Sigmoid colon (tissue), 7 donors: Measurements from ENCODE around the gene CTRB2. TPM values are rescaled to one million over a fixed set of nuclear protein-coding genes. Genes with fewer than 3 reads are reported as not detected.
"Not testable (repeated sequence)": the region's sequence is repeated elsewhere in the genome, so short reads cannot be mapped to it uniquely, and the experiment has no call there.

ENCODE experiments used
- DNase-seq: peaks from one replicate; pipeline ENCODE4 v3.0.0-alpha.2; 2019
- H3K27ac ChIP-seq, 4 donors: fragments of 200-600 bp; sonication (generic); one replicate each; pipeline ENCODE4 v1.5.1; 2016 to 2019; ENCODE audit warnings: mild to moderate bottlenecking in 1 of 4
- H3K27me3 ChIP-seq, 3 donors: fragments of 200-600 bp; sonication (generic); one replicate each; pipeline ENCODE4 v1.5.1; 2019; ENCODE audit warnings: mild to moderate bottlenecking in 1 of 3
- H3K36me3 ChIP-seq, 4 donors: fragments of 200-600 bp; sonication (generic); one replicate each; pipeline ENCODE4 v1.5.1; 2016 to 2019
- H3K4me1 ChIP-seq, 4 donors: fragments of 200-600 bp; sonication (generic); one replicate each; pipeline ENCODE4 v1.5.1; 2017 to 2019
- H3K4me3 ChIP-seq, 4 donors: fragments of 200-600 bp; sonication (generic); one replicate each; pipeline ENCODE4 v1.5.1; 2017 to 2019; ENCODE audit warnings: mild to moderate bottlenecking in 2 of 4, moderate library complexity in 1 of 4
- H3K9me3 ChIP-seq, 4 donors: fragments of 200-600 bp in 3 of 4; sonication (generic) in 3 of 4; one replicate each; pipeline versions ENCODE4 v1.5.1 to v1.6.1; 2013 to 2019
- EP300 ChIP-seq, 4 donors: sonication (generic); formaldehyde crosslinking; IDR thresholded peaks; one replicate each; pipeline ENCODE4 v1.6.1; 2017; ENCODE audit warnings: antibody characterized with exemption in 4 of 4
- POLR2A ChIP-seq, 2 donors: fragments of 450-650 bp; IDR thresholded peaks; one replicate each; pipeline ENCODE4 v1.6.1; 2016; ENCODE audit warnings: antibody characterized with exemption in 2 of 2, mild to moderate bottlenecking in 2 of 2, moderate library complexity in 2 of 2
- POLR2AphosphoS5 ChIP-seq, 4 donors: sonication (generic); formaldehyde crosslinking; IDR thresholded peaks; one replicate each; pipeline ENCODE4 v1.6.1; 2017; ENCODE audit warnings: antibody characterized with exemption in 4 of 4
- WGBS, 2 donors: extraction: QIAGEN DNeasy Blood & Tissue Kit; methylation state at CpG; one replicate each; pipeline ENCODE4 v1.1.7; 2013; 5-methylcytosine and 5-hydroxymethylcytosine counted together
- intact Hi-C: fragments of 100-400 bp; cut with DNase I; formaldehyde crosslinking; loops from one replicate; pipeline ENCODE4 v1.15.1; 2023
- polyA plus RNA-seq, 3 donors: library from polyadenylated mRNA; stranded (reverse); fragments of 200-250 nt; gene quantifications; one replicate each; pipeline ENCODE4 v1.2.3, GENCODE V29; 2013
- total RNA-seq, 4 donors: library from RNA; depleted of rRNA; stranded (reverse); fragments of >200 nt; gene quantifications; one replicate each; pipeline ENCODE4 v1.1.0, GENCODE V29; 2016
- TF ChIP-seq, protein P1 (sequence below), 4 experiments: fragments of 450-650 bp in 3 of 4; fragments of 200-600 bp in 1 of 4; IDR thresholded peaks; one replicate each; pipeline ENCODE4 v1.5.1; 2016 to 2019; ENCODE audit warnings: antibody characterized with exemption in 4 of 4, mild to moderate bottlenecking in 3 of 4, moderate library complexity in 2 of 4
- donor health status: healthy with polysubstance abuse.
- donor health status: Bipolar disorder and iron deficiency.
- donor health status: healthy.

Gene CTRB2
- total and polyA plus RNA-seq, 7 donors, result 0.42 to 17.4 TPM; not detected in 5

DNA sequence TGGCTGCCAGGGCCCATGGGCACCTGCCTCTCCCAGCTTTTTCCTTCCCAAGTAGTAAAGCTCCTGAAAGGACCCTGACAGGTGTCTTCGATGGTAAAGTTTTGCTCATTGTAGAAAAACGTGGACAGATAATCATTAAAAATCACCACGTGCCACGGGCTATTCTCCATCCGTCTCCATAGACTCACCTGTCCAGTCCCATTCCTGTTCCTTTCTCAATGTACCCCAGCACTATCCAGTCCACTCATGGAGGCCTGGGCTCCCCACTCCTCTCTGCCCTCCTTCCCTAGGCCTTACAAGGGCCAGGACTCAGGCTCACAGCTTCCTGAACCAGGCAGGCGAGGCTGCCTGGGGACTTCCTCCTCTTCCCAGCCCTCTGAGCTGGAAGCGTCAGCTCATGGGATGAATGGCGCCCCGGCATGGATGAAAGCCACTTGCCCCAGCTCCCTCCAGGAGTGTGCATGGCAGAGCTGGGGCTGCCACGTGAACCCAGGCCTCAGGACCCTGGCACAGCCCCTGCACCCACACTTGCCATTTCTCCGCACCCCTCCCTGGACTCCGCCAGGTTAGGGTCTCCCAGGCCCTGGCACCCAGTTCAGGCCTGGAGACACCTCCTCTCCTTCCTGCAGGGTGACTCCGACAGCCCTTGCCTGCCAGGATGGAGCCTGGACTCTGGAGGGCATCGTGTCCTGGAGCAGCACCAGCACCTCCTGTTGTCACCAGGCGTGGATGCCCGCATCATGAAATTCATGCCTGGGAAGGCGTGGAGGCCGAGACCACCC is 20.6 kb upstream of the CTRB2 start:
- intact Hi-C loops, result no loop called here
- peaks cover 0 to 12% (median 9%) of the 10 kb centered on the region in 3 donors for H3K27me3 ChIP-seq
- no peaks in the 10 kb centered on the region for H3K4me1 ChIP-seq
- 82 to 90% methylated on average over 18 of the region's 18 CpGs for WGBS, 2 donors
- H3K9me3 ChIP-seq, result no peaks in the 10 kb centered on the region
- no peak overlapping the region for H3K27ac ChIP-seq
- DNase-seq, result no peak
- peaks cover 16 to 46% (median 17%) of the 10 kb centered on the region in 4 donors for H3K36me3 ChIP-seq
- TF ChIP-seq, protein P1, sequence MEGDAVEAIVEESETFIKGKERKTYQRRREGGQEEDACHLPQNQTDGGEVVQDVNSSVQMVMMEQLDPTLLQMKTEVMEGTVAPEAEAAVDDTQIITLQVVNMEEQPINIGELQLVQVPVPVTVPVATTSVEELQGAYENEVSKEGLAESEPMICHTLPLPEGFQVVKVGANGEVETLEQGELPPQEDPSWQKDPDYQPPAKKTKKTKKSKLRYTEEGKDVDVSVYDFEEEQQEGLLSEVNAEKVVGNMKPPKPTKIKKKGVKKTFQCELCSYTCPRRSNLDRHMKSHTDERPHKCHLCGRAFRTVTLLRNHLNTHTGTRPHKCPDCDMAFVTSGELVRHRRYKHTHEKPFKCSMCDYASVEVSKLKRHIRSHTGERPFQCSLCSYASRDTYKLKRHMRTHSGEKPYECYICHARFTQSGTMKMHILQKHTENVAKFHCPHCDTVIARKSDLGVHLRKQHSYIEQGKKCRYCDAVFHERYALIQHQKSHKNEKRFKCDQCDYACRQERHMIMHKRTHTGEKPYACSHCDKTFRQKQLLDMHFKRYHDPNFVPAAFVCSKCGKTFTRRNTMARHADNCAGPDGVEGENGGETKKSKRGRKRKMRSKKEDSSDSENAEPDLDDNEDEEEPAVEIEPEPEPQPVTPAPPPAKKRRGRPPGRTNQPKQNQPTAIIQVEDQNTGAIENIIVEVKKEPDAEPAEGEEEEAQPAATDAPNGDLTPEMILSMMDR (IDR thresholded peaks at IDR 0.05), result no peak
- TF ChIP-seq EP300 (IDR thresholded peaks at IDR 0.05) (no peak), POLR2A (IDR thresholded peaks at IDR 0.05) (no peak), POLR2AphosphoS5 (IDR thresholded peaks at IDR 0.05) (no peak)
- H3K4me3 ChIP-seq, result no peak overlapping the region

DNA sequence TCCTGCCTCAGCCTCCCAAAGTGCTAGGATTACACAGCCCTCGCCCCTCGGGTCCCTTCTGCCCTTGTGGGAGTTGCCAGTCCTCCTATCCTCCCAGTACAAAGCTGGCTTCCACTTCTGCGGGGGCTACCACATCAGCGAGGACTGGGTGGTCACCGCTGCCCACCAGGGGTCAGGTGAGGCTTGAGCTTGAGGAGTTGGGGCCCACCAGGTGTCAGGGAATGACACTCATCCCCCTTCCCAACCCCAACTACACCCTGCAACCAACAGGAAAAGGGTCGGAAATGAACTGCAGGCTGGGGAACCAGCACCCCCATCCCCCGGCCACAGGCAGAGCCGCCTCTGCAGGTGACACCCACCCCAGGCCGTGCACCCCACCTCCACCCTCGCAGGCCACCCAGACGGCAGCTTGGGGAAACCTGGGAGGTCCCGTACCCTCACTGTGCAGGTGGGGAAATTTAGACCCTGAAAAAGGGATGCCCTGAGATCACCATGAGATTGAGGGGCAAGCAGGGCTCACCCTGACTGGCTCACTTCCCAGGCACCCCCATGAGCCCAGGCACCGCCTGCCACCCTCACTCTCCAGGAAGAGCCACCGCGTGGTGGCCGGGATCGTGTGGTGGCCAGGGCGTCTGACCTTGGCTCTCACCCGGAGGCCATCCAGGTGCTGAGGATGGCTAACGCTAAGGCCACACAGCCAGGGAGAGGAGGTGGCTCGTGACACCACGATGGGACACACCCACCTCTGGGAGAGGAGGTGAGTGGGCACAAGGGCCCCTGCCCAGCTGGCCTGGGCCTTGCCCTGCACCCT is 19.8 kb upstream of the CTRB2 start:
- intact Hi-C loops, result no loop called here
- WGBS, 2 donors, result 51 to 74% methylated on average over 22 of the region's 22 CpGs
- Histone ChIP-seq H3K27ac (no peak overlapping the region), H3K4me3 (no peak overlapping the region), H3K4me1 (no peaks in the 10 kb centered on the region), H3K27me3 (peaks cover 0 to 12% (median 9%) of the 10 kb centered on the region in 3 donors), H3K36me3 (peaks cover 11 to 38% (median 17%) of the 10 kb centered on the region in 4 donors), H3K9me3 (no peaks in the 10 kb centered on the region)
- no peak for DNase-seq
- peak in 1 of 4 donors; percentile 5 for TF ChIP-seq POLR2AphosphoS5 (IDR thresholded peaks at IDR 0.05)
- no peak for TF ChIP-seq POLR2A (IDR thresholded peaks at IDR 0.05)

DNA sequence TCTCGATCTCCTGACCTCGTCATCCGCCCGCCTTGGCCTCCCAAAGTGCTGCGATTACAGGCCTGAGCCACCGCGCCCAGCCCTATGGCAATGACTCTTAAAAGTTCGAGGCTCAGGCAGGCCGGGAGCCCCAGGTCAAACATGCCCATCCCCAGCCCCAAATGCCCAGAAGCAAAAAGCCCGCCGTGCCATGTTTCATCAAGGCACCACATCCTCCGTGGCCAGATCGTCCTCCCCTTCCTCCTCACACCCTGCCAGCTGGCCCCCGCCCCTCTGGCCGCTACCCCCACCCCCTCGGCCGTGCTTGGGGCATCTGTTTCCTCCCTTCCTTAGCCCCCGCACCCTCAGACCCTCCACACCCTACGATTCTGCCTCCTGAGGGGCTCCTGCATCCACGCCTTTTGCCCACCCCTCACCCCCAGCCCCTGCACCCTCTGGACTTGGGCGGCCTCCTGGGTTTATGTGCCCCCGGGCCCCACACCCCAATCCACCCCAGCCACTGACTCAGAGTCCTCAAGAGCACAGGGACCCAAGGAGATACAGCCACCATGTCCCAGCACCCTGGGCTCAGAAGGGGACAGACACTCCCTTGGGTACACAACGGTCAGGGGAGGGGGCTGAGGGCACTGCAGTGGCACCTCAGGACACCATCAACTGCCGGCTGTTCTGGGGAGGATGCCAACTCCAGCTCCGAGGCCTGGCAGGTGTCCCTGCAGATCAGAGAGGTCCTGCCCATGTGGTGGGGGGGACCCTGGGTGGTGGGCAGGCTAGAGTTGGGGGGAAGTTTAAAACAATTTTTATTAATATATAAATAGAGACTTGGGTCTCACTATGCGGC is 18.9 kb upstream of the CTRB2 start:
- Histone ChIP-seq H3K27me3 (peaks cover 0 to 12% (median 9%) of the 10 kb centered on the region in 3 donors), H3K9me3 (no peaks in the 10 kb centered on the region), H3K36me3 (peaks cover 11 to 34% (median 17%) of the 10 kb centered on the region in 4 donors), H3K4me3 (no peak overlapping the region), H3K27ac (no peak overlapping the region), H3K4me1 (no peaks in the 10 kb centered on the region)
- DNase-seq, result no peak
- TF ChIP-seq POLR2A (IDR thresholded peaks at IDR 0.05) (no peak), EP300 (IDR thresholded peaks at IDR 0.05) (no peak), POLR2AphosphoS5 (IDR thresholded peaks at IDR 0.05) (no peak)
- TF ChIP-seq, protein P1 (IDR thresholded peaks at IDR 0.05), result no peak
- WGBS, 2 donors, result 54 to 75% methylated on average over 26 of the region's 26 CpGs
- intact Hi-C loops, result loop anchor here (2.0 kb wide), 1 partner anchor 19 kb away; the partner anchor contains the start of gene CTRB2

DNA sequence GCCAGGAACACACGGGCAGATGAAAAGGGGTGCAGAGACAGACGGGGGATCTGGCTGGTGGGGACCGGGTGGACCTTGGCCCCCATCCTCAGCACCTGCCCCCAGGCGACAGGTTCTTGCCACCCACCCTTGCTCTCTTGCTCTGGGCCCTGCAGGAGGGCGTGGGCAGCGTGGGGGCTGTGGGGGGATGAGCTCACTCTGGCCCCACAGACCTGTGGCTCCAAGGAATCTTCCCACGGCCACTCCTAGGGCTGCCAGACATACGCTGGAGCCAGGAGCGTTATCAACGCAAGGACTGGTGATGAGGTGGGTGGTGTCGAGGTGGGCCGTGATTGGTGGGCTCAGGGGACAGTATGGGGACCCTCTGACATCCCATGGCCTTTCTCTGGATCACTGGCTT is 18.1 kb upstream of the CTRB2 start:
- Histone ChIP-seq H3K9me3 (no peaks in the 10 kb centered on the region), H3K36me3 (peaks cover 11 to 27% (median 17%) of the 10 kb centered on the region in 4 donors), H3K4me1 (no peaks in the 10 kb centered on the region), H3K27ac (no peak overlapping the region), H3K4me3 (no peak overlapping the region), H3K27me3 (peaks cover 0 to 12% (median 9%) of the 10 kb centered on the region in 3 donors)
- DNase-seq, result no peak
- 35 to 68% methylated on average over 12 of the region's 12 CpGs for WGBS, 2 donors
- intact Hi-C loops, result loop anchor here (2.0 kb wide), 1 partner anchor 18 kb away; the partner anchor contains the start of gene CTRB2
- TF ChIP-seq EP300 (IDR thresholded peaks at IDR 0.05) (no peak), POLR2AphosphoS5 (IDR thresholded peaks at IDR 0.05) (peak in 2 of 4 donors; percentile 5 to 12)

DNA sequence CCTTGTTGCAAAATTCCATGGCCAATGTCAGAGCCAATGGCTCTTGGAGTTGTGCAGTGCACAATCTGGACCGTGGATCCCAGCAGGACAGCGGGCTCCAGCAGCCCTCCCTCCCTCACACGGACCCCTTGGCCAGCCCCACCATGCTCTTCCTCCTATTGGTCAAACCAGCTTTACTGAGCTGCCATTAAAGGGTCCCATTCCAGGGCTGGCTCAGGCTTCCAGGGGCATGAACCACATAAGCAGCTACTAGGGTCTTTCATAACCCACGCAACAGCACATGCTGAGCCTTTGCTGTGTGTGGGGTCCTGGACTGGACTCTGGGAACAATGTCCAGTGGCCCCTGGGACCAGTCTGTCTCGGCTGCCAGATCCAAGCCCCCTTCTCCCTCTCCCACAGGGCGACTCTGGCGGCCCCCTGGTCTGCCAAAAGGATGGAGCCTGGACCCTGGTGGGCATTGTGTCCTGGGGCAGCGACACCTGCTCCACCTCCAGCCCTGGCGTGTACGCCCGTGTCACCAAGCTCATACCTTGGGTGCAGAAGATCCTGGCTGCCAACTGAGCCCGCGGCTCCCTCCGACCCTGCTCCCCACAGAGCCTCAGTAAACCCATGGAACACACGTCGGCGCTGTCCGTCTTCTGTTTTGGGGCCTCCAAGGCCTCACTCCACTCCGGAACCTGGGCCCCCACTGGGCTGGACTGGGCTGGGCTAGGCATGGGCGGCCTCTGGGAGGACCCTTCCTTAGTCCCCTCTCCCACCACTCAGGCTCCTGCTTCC is 17.5 kb upstream of the CTRB2 start:
- TF ChIP-seq POLR2AphosphoS5 (IDR thresholded peaks at IDR 0.05) (no peak), EP300 (IDR thresholded peaks at IDR 0.05) (no peak), POLR2A (IDR thresholded peaks at IDR 0.05) (no peak)
- TF ChIP-seq, protein P1 (IDR thresholded peaks at IDR 0.05), result no peak
- intact Hi-C loops, result loop anchor here (2.0 kb wide), 1 partner anchor 18 kb away; the partner anchor contains the start of gene CTRB2
- WGBS, 2 donors, result 67 to 79% methylated on average over 20 of the region's 20 CpGs
- Histone ChIP-seq H3K4me1 (no peaks in the 10 kb centered on the region), H3K27ac (no peak overlapping the region), H3K27me3 (peaks cover 0 to 12% (median 9%) of the 10 kb centered on the region in 3 donors), H3K36me3 (peaks cover 5 to 21% (median 12%) of the 10 kb centered on the region in 4 donors), H3K9me3 (no peaks in the 10 kb centered on the region), H3K4me3 (no peak overlapping the region)
- no peak for DNase-seq

DNA sequence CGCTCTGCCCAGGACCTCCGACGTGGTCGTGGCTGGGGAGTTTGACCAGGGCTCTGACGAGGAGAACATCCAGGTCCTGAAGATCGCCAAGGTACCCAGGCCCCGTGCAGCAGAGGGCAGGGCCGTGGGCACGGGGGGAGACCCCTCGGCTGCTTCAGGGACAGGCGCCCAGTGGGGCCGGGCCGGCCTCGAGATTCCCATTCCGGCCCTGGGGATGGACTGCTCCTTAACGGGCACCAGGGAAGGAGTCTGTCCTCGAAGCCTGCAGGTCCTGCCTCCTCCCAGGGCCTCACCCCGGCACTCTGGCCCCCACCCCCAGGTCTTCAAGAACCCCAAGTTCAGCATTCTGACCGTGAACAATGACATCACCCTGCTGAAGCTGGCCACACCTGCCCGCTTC is 16.2 kb upstream of the CTRB2 start:
- WGBS, 2 donors, result 81 to 88% methylated on average over 10 of the region's 20 CpGs
- DNase-seq, H3K9me3 ChIP-seq, H3K4me3 ChIP-seq, H3K27ac ChIP-seq, H3K36me3 ChIP-seq, intact Hi-C loops, H3K4me1 ChIP-seq: not testable (repeated sequence)
- peaks cover 0 to 12% (median 9%) of the 10 kb centered on the region in 3 donors for H3K27me3 ChIP-seq
